HG02759 (cell line): ENCODE measurements around the gene NCBP2.

ENCODE experiments used
- ATAC-seq: cut with Tn5 transposase; IDR thresholded peaks from one replicate; pipeline ENCODE4 v1.9.1; 2021; ENCODE audit warnings: mild to moderate bottlenecking, moderate library complexity; ENCODE audit not compliant: unreplicated experiment

Gene NCBP2

GRCh38 chr3:196942226-196942914, at the start of gene NCBP2:
Gene NCBP2 (minus strand): TSS chr3:196942528. CDS start chr3:196942503, 25 bp downstream.
- peak; percentile 94 for ATAC-seq

DNA sequence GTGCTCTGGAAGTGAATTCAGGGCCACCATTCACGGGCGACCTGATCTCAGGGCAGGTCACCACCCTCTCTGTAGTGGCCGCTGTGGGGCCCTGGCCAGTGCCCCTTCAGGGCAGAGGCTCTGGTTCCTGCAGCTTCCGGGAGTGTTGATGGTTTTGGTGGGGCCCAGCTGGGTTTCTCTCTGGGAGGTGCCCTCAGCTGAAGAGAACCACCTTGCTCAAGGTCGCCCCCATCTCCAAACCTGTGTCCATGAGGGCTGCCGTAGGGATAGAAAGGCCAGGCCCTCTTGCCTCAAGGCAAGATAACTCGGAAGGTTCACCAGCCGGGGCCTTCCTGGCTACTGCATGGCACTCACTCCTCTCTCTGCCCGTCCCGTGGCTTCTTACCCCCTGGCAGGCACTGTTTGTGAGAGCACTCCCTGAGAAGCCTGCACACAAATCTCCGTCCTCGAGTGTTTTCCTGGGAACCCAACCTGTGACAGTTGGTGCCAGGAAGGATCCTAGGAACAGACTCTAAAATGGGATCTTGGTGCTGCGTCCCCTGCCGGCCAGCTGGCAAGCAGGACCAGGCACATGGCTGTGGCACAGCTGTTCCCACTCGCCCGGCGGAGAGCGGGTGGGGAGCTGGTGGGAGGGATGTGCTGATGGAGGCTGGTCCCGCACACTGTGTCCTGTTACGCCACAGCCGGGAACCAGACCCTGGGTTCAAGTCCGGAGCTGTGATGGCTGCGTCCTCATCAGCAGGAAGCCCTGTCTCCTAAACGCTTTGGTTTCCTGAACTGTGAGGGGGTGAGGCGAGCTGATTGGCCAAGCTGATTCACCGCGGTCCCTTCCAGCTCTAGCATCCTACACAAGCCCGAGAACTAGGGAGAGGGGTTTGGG, 49.5 kb upstream of the NCBP2 start:
- no peak for ATAC-seq

DNA sequence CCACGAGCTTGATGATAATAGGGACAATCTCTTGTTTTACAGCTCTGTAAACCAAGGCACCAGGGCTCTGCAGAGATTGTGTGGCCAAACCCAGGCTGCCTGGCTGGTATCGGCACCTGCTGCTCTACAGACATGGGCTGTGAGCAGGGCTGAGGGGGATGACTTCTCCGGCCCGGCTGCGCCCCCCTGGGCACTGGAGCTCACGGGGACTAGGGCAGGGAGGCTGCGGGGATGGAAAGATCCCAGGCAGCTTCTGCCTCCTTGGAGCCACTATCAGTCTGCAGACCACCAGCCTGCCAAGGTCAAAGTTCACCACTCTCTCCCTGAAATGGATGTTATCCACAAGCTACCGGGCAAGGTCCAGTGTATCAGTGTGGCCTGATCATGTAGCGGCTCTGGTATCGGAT, 48.3 kb upstream of the NCBP2 start:
- ATAC-seq, result no peak

- no peak for ATAC-seq
Measured at GRCh38 chr3:196989721-196990262, 47.5 kb upstream of the NCBP2 start.

- no peak for ATAC-seq
Measured at GRCh38 chr3:196988241-196989029, 46.1 kb upstream of the NCBP2 start.

GRCh38 chr3:196987022-196987421, 44.7 kb upstream of the NCBP2 start:
- no peak for ATAC-seq

DNA sequence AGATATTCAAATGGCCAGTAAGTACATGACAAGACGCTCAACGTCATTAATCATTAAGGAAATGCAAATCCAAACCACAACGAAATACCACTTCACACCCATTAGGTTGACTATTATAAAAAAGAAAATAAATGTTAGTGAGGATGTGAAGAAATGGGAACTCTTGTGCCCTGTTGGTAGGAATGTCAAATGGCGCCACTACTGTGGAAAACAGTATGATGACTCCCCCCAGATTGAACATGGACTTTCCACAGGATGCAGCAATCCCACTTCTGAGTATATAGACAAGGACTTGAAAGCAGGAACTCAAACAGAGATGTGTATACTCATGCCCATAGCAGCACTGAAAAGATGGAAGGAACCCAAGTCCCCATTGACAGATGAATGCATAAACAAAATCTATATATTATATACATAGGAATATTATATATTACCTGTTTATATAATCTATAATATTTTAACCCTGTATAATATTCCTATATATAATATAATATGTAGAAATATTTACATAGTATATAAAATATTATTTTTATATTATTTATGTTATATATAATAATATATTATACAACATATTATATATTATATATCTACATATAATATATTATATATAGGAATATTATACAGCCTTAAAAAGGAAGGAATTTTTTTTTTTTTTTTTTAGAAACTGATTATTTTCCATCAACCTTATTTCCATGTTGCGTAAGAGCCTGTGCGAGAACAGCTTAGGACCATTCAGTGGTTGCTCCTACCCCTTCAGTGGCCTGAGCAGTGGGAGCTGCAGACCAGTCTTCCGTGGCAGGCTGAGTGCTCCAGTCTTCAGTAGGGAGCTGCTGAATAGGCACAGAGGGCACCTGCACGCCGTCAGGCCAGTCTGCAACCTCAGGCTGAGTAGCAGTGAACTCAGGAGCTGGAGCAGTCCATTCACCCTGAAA, 43.9 kb upstream of the NCBP2 start:
- ATAC-seq, result no peak

- no peak for ATAC-seq
Measured at GRCh38 chr3:196985298-196985697, 43.0 kb upstream of the NCBP2 start.

GRCh38 chr3:196983186-196983585, 40.9 kb upstream of the NCBP2 start:
- no peak for ATAC-seq

- ATAC-seq, result no peak
Measured at GRCh38 chr3:196981657-196982056, 39.3 kb upstream of the NCBP2 start.

- ATAC-seq, result no peak
Measured at GRCh38 chr3:196979545-196979944, 37.2 kb upstream of the NCBP2 start.

DNA sequence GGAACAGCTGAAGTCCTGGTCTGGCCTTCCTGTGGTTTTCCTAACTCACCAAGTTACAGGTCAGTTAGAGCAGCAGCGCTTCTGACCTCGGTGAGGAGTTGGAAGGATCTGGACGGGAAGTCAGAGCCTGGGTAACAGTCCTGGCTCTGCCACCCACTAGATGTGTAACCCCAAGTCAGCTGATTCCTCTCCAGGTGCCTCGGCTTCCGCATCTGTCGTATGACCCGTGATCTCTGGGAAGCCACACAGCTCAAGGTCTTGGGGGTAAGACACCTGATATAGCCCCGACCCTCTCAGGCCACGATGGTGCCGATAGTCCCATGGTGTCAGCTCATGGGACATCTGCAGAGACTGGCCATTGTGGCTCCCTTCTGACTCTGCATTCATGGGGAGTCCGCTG, 34.6 kb upstream of the NCBP2 start:
- ATAC-seq, result no peak

GRCh38 chr3:196975349-196975748, 33.0 kb upstream of the NCBP2 start:
- ATAC-seq, result no peak

- ATAC-seq, result no peak
Measured at GRCh38 chr3:196974661-196975060, 32.3 kb upstream of the NCBP2 start.

DNA sequence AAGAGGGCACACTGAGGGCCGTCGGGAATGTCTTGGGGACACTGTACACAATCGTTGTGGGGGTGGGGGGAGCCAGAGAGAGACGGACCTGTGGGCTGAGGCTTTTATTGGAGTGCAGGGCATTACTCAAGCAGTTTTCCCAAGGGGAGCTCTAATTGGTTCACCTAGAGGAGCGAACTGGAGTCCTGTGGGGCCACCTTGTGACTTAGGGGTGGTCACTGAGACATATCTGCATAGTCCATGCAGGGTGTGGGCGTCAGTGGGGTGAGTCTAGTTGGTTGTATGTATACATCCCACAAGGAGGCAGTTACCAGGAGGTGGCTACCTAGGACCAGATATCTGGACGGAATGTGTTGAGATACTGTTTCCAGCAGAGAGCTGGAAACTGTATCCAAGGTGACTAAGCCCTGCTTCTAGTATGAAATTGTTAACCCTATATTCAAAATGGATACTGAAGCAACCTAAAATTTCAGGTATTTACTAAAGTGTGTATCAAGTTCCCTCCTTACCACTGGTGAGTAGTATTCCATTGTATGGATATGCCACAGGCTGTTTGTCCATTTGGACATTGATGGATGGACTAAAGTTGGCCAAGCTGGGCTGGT, 28.9 kb upstream of the NCBP2 start:
- ATAC-seq, result no peak

DNA sequence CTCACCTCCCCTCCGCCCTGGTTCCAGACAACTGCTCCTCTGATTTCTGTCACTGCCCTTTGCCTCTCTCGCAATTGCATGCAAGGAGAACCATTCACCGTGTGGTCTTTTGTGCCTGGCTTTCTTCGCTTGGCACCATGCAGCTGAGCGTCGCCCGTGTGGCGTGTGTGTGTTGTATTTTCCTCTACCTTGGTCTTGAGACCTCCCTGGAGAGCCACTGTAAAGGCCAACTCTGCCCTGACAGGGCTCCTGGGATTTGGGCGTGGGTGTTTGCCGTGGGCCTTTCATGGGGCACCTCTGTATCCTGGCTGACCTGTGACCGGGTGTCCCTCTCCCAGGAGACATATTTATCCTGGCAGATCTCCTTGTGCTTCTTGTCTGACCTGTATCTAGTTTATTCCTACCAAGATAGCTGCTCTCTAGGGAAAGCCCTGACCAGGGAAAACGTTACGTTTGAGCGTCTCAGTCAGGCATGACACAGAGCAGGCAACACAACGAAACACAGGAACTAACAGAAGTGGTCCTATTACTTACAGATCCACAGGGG, 28.3 kb upstream of the NCBP2 start:
- no peak for ATAC-seq

DNA sequence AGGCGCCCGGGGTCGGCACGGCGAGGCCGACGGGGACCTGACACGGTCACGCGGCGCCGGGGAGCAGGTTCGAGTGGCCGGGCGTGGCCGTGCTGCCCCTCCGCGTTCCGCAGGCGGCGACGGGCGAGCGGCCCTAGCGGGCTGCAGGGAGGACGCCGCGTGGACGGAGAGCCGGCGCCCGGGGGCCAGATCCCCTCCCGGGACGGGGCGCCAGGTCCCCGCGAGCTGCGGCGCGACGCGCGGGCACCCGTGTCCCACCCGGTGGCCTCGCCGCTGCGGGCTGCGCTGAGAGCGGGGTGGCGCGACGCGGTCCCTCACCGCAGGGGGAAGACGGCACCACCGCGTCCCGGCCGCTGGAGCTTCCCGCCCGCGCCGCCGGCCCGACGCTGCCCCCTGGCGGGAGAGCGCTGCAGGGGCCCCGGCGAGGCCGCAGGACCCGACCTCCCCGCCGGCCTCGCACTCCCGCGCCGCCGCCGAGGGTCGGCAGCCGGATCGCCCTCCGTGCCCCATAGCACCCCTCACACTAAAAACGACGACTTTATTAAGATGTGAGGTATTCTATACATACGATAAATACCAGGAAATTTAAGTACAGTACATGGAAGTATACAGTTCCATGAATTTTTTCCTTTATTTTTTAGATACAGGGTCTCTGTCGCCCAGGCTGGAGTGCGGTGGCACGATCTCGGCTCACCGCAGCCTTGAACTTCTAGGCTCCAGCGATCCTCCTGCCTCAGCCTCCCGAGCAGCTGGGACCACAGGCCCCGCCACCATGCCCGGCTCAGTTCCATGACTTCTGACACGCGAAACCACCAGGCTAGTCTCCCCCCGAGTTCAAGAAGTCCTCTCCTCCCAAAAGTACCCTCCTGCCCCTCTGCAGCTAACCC, 27.6 kb upstream of the NCBP2 start:
- ATAC-seq, result peak; percentile 64

DNA sequence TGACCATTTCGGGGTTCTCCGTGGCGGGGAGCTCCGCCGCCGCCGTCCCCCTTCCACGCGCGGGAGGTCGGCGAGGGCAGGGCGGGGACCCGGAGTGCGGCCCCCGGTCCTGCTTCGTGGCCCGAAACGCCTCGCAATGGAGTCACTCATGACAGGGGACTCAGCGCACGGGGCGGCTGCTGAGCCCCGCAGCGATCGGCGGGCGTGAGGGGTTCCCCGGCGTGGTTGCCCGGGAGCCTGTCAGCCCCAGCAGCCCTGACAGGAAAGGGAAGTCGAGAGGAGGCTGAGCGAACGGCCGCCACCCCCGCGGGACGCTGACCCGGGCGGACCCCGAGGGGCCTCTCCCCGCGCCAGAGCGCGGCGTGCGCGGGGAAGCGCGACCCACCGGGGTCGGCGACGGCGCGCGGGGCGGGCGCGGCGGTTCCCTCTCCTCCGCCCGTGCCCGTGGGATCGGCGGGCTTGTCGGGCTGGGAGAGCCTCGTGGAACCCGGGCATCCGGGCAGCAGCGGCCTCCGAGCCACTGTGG, 26.9 kb upstream of the NCBP2 start:
- peak; percentile 53 for ATAC-seq
